ENCODE results near the gene MCC.
A peak's percentile ranks its signal among the peaks of the same experiment; 100 is the strongest.

DNA sequence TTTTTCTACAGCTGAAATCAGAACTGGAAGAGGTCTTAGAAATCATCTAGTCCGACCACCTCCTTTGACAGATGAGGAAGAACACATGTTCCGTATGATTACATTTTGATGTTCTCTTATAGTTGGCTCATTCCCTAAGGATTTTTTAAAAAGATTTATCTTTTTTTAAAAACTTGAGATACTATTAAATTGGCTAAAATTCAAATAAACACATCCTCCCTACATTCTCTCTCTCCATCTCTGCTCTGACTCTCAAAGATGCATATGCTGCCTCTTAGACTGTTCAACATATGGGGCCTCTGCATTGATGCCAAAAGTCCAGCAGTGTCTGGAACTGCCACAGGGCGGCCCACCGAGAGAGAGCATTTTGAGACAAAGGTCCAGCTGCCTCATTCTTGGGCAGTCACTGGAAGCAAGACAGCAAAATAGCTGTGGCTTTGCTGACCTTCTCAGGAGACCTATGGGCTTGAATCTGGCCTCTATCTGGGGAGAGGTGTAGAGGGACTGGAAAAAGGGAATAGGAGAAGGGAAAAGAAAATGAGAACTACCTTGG is 40.7 kb downstream of the MCC start:
- TF ChIP-seq, protein P1, sequence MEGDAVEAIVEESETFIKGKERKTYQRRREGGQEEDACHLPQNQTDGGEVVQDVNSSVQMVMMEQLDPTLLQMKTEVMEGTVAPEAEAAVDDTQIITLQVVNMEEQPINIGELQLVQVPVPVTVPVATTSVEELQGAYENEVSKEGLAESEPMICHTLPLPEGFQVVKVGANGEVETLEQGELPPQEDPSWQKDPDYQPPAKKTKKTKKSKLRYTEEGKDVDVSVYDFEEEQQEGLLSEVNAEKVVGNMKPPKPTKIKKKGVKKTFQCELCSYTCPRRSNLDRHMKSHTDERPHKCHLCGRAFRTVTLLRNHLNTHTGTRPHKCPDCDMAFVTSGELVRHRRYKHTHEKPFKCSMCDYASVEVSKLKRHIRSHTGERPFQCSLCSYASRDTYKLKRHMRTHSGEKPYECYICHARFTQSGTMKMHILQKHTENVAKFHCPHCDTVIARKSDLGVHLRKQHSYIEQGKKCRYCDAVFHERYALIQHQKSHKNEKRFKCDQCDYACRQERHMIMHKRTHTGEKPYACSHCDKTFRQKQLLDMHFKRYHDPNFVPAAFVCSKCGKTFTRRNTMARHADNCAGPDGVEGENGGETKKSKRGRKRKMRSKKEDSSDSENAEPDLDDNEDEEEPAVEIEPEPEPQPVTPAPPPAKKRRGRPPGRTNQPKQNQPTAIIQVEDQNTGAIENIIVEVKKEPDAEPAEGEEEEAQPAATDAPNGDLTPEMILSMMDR (tag by site-specific recombination; IDR thresholded peaks at IDR 0.05): 0 out of 2 replicates have a peak, but pooled peaks have one; percentile 13
- TF ChIP-seq ZNF350 (tag by site-specific recombination; IDR thresholded peaks at IDR 0.05) (no peak), ZBTB1 (tag by site-specific recombination; IDR thresholded peaks at IDR 0.05) (no peak), PRDM1 (tag by site-specific recombination; IDR thresholded peaks at IDR 0.05) (no peak), ZNF521 (tag by site-specific recombination; IDR thresholded peaks at IDR 0.05) (no peak), ZNF266 (tag by site-specific recombination; IDR thresholded peaks at IDR 0.05; ENCODE audit: low read depth) (no peak), ZSCAN23 (tag by site-specific recombination; IDR thresholded peaks at IDR 0.05) (no peak), ZFP37 (tag by site-specific recombination; IDR thresholded peaks at IDR 0.05) (no peak), ZNF302 (tag by site-specific recombination; IDR thresholded peaks at IDR 0.05; ENCODE audit: low read depth) (no peak), MYNN (tag by site-specific recombination; IDR thresholded peaks at IDR 0.05; ENCODE audit: borderline replicate concordance) (no peak)
- TF ChIP-seq, protein P2, sequence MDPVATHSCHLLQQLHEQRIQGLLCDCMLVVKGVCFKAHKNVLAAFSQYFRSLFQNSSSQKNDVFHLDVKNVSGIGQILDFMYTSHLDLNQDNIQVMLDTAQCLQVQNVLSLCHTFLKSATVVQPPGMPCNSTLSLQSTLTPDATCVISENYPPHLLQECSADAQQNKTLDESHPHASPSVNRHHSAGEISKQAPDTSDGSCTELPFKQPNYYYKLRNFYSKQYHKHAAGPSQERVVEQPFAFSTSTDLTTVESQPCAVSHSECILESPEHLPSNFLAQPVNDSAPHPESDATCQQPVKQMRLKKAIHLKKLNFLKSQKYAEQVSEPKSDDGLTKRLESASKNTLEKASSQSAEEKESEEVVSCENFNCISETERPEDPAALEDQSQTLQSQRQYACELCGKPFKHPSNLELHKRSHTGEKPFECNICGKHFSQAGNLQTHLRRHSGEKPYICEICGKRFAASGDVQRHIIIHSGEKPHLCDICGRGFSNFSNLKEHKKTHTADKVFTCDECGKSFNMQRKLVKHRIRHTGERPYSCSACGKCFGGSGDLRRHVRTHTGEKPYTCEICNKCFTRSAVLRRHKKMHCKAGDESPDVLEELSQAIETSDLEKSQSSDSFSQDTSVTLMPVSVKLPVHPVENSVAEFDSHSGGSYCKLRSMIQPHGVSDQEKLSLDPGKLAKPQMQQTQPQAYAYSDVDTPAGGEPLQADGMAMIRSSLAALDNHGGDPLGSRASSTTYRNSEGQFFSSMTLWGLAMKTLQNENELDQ (tag by site-specific recombination; IDR thresholded peaks at IDR 0.05; ENCODE audit: low read depth): no peak
